Activated naive CD4-positive, alpha-beta T cell treated with anti-CD3 and anti-CD28 coated beads, Interleukin-2, amount 10 ng/mL, durations not matched to agents 7 days and 5 days (primary cell): ENCODE measurements around the gene PTH2R.
"Not testable (repeated sequence)": the region's sequence is repeated elsewhere in the genome, so short reads cannot be mapped to it uniquely, and the experiment has no call there.

ENCODE experiments used
- CTCF ChIA-PET: fragments of 350-600 bp; sonication (Branson Sonifier 250); formaldehyde crosslinking; loops from one replicate; lab custom pipeline; 2021; ENCODE audit warnings: antibody characterized with exemption; lab: Charles Lee
- DNase-seq: peaks from one replicate; pipeline ENCODE4 v3.0.0-alpha.2; 2020
- H3K27ac Mint-ChIP-seq: one replicate; pipeline ENCODE4 v1.8.0; 2021; ENCODE audit warnings: mild to moderate bottlenecking, moderate library complexity, mixed read lengths
- H3K27me3 Mint-ChIP-seq: one replicate; pipeline ENCODE4 v1.8.0; 2021; ENCODE audit warnings: mild to moderate bottlenecking, mixed read lengths
- H3K36me3 Mint-ChIP-seq: one replicate; pipeline ENCODE4 v1.8.0; 2021; ENCODE audit warnings: mixed read lengths
- H3K4me1 Mint-ChIP-seq: one replicate; pipeline ENCODE4 v1.8.0; 2021; ENCODE audit warnings: mixed read lengths
- H3K4me3 Mint-ChIP-seq: one replicate; pipeline ENCODE4 v1.8.0; 2021; ENCODE audit warnings: mild to moderate bottlenecking, moderate library complexity, mixed read lengths
- H3K9me3 Mint-ChIP-seq: one replicate; pipeline ENCODE4 v1.8.0; 2021; ENCODE audit warnings: mixed read lengths

The PTH2R gene

DNA sequence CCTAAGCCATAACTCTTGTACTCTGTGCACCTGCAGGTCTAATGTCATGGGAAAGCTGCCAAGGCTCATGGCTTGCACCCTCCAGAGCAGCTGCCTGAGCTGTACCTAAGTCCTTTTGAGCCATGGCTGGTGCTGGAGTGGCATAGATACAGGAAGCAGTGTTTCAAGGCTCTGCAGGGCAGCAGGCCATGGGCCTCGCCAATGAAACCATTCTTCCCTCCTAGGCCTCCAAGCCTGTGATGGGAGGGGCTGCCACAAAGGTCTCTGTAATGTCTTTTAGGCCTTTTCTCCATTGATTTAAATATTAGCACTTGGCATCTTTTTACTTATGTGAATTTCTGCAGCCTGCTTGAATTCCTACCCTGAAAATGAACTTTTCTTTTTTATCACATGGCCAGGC is 108.5 kb downstream of the PTH2R start:
- CTCF ChIA-PET, result no interaction called here
- Mint-ChIP-seq H3K4me1 (no peaks in the 10 kb centered on the region), H3K9me3 (peaks cover 2% of the 10 kb centered on the region), H3K27me3 (no peaks in the 10 kb centered on the region), H3K27ac (no peak overlapping the region), H3K36me3 (no peaks in the 10 kb centered on the region), H3K4me3 (no peak overlapping the region)
- DNase-seq, result no peak

- H3K9me3 Mint-ChIP-seq, H3K27me3 Mint-ChIP-seq, H3K27ac Mint-ChIP-seq, DNase-seq, H3K4me1 Mint-ChIP-seq, CTCF ChIA-PET, H3K4me3 Mint-ChIP-seq, H3K36me3 Mint-ChIP-seq: not testable (repeated sequence)
Observed at GRCh38 chr2:208523069-208523468, 116.5 kb downstream of the PTH2R start.

DNA sequence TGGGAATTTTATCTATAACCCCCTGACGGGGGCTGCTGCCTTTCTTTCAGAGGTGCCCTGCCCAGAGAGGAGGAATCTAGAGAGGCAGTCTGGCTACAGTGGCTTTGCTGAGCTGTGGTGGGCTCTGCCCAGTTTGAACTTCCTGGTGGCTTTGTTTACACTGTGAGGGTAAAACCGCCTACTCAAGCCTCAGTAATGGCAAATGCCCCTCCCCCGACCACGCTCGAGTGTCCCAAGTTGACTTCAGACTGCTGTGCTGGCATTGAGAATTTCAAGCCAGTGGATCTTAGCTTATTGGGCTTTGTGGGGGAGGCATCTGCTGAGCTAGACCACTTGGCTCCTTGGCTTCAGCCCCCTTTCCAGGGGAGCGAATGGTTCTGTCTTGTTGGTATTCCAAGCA is 118.6 kb downstream of the PTH2R start:
- H3K4me3 Mint-ChIP-seq, CTCF ChIA-PET, DNase-seq, H3K36me3 Mint-ChIP-seq, H3K27ac Mint-ChIP-seq, H3K27me3 Mint-ChIP-seq, H3K9me3 Mint-ChIP-seq, H3K4me1 Mint-ChIP-seq: not testable (repeated sequence)

- Mint-ChIP-seq H3K9me3 (no peaks in the 10 kb centered on the region), H3K36me3 (no peaks in the 10 kb centered on the region), H3K4me3 (no peak overlapping the region), H3K27me3 (no peaks in the 10 kb centered on the region), H3K27ac (no peak overlapping the region), H3K4me1 (no peaks in the 10 kb centered on the region)
- CTCF ChIA-PET, result no interaction called here
- DNase-seq, result no peak
Observed at GRCh38 chr2:208529796-208530195, 123.2 kb downstream of the PTH2R start.

DNA sequence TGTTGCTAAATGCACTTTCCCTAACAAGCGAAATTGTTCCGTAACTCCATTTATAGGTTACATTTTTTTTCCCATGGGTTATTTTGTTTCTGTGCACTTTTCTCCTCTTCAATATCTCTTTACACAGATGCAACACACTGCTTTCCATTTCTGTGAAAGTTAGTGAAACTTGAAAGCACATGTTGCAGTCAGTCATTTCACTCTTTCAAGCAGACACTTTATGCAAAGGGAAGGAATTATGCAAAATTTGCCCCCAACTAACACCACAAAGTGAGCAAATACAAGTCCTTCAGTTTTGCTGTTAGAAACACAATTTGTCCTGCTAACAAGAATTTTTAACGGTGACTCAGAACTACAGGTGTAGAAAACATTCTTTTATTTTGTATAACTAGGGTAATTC is 124.8 kb downstream of the PTH2R start:
- H3K9me3 Mint-ChIP-seq, result no peaks in the 10 kb centered on the region
- CTCF ChIA-PET, result no interaction called here
- H3K27ac Mint-ChIP-seq, result no peak overlapping the region

DNA sequence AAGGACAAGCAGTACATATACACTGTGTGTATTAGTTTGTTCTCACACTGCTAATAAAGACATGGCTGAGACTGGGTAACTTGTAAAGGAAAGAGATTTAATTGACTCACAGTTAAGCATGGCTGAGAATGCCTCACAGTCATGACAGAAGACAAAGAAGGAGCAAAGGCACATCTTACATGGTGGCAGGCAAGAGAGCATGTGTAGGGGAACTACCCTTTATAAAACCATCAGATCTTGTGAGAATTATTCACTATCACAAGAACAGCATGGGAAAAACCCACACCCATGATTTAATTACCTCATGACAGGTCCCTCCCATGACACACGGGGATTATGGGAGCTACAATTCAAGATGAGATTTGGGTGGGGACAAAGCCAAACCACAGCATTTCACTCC is 129.0 kb downstream of the PTH2R start:
- CTCF ChIA-PET, H3K27ac Mint-ChIP-seq, H3K27me3 Mint-ChIP-seq, DNase-seq, H3K36me3 Mint-ChIP-seq, H3K4me1 Mint-ChIP-seq, H3K4me3 Mint-ChIP-seq, H3K9me3 Mint-ChIP-seq: not testable (repeated sequence)

More for the DNA sequence above, 124.8 kb downstream of the PTH2R start:
- no peak for DNase-seq
- H3K4me1 Mint-ChIP-seq, result no peaks in the 10 kb centered on the region
- H3K36me3 Mint-ChIP-seq, result no peaks in the 10 kb centered on the region
- no peaks in the 10 kb centered on the region for H3K27me3 Mint-ChIP-seq
- H3K4me3 Mint-ChIP-seq, result no peak overlapping the region

DNA sequence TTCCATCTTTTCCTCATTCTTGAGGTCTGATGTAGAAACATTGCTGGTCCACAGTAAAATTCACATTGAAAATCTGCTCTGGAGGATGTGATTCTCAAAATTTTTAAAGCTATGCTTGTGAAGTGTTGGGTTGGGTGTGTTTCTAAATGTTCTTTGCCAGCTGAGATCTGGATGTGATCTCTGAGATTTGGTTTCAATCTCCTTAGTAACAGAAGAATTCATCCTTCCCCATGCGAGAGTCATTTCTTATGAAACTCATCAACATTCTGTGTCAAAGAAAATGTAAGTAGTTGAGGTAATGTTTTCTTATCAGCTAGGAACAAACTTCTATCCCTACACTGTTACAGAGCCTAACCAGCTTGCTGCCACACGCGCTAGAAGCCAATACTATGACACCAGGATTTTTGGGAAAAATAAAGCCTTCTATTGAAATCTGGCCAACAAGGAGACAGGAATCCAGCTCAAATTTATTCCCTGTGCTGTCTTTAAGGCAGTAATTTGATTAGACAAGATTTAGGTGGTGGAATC is 134.9 kb downstream of the PTH2R start:
- Mint-ChIP-seq H3K36me3 (no peaks in the 10 kb centered on the region), H3K27ac (no peak overlapping the region), H3K4me1 (no peaks in the 10 kb centered on the region), H3K4me3 (no peak overlapping the region), H3K27me3 (no peaks in the 10 kb centered on the region), H3K9me3 (peaks cover 2% of the 10 kb centered on the region)
- CTCF ChIA-PET, result interaction anchor here (0.6 kb wide), 1 partner anchor 152 kb away, joined by 3 read pairs; no protein-coding TSS in a partner anchor
- DNase-seq, result no peak

DNA sequence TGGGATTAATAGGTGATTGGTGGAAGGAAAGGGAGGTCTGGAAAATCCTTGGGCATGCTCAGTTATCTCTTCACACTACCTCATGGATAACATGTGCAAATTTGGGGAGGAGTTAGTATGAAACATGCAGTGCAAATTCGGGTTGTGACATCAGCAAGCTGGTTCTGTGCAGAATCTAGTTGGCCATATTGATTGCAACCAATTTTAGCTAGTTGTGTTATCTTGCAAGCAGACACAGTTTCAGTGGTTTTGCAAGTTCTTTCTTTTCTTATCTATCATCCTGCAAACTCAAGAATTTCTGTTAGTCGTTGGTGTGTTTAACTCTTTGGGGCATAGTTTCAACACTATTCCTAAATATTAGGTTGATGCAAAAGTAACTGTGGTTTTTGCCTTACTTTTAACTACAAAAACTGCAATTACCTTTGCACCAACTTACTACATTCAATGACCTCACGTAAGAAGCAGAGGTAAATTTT is 135.4 kb downstream of the PTH2R start:
- Mint-ChIP-seq H3K4me3 (no peak overlapping the region), H3K4me1 (no peaks in the 10 kb centered on the region), H3K9me3 (peaks cover 2% of the 10 kb centered on the region), H3K36me3 (no peaks in the 10 kb centered on the region), H3K27ac (no peak overlapping the region), H3K27me3 (no peaks in the 10 kb centered on the region)
- CTCF ChIA-PET, result interaction anchor here (0.6 kb wide), 1 partner anchor 151 kb away, joined by 3 read pairs; no protein-coding TSS in a partner anchor
- DNase-seq, result no peak

DNA sequence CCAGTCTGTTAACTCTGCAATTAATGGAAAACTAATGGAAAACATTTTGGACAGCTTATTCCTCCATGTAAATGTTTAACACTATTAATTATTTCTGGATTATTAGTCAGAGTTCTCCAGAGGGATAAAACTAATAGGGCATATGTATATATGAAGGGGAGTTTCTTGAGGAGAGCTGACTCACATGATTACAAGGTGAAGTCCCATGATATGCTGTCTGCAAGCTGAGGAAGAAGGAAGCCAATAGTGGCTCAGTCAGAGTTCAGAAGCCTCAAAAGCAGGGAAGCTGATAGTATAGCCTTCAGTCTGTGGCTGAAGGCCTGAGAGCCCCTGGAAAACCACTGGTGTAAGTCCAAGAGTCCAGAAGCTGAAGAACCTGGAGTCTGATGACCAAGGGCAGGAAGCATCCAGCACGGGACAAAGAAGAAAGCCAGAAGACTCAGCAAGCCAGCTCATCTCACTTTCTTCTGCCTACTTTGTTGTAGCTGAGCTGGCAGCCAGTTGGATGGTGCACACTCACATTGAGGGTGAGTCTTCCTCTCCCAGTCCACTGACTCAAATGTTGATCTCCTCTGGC is 136.0 kb downstream of the PTH2R start:
- no peak for DNase-seq
- CTCF ChIA-PET, result no interaction called here
- Mint-ChIP-seq H3K36me3 (no peaks in the 10 kb centered on the region), H3K27ac (no peak overlapping the region), H3K27me3 (no peaks in the 10 kb centered on the region), H3K4me3 (no peak overlapping the region), H3K4me1 (no peaks in the 10 kb centered on the region), H3K9me3 (peaks cover 2% of the 10 kb centered on the region)
